ES-I3 (cell line): Measurements from ENCODE around the gene RFX2.

Source experiments
- H3K36me3 ChIP-seq: 2 replicates; pipeline ENCODE4 v1.6.1; 2013; ENCODE audit warnings: mild to moderate bottlenecking, low read length, control low read depth, moderate library complexity; ENCODE audit not compliant: insufficient read depth
- H3K4me1 ChIP-seq: 2 replicates; pipeline ENCODE4 v1.6.1; 2013; ENCODE audit warnings: mild to moderate bottlenecking, control low read depth, low read length; ENCODE audit not compliant: insufficient read depth
- H3K9ac ChIP-seq: 2 replicates; pipeline ENCODE4 v1.6.1; 2013; ENCODE audit warnings: low read depth, mild to moderate bottlenecking, low read length, moderate library complexity
- H3K9me3 ChIP-seq: 2 replicates; pipeline ENCODE4 v1.6.1; 2013; ENCODE audit warnings: mild to moderate bottlenecking, low read length, moderate library complexity; ENCODE audit not compliant: control insufficient read depth, insufficient read depth

The RFX2 gene

GRCh38 chr19:6098574-6098973 lies 11.7 kb downstream of the RFX2 start:
- no peaks in the 10 kb centered on the region for H3K9me3 ChIP-seq
- no peaks in the 10 kb centered on the region for H3K36me3 ChIP-seq
- no peak overlapping the region for H3K9ac ChIP-seq
- H3K4me1 ChIP-seq, result no peaks in the 10 kb centered on the region

- H3K9me3 ChIP-seq, result no peaks in the 10 kb centered on the region
- no peak overlapping the region for H3K9ac ChIP-seq
- no peaks in the 10 kb centered on the region for H3K4me1 ChIP-seq
- no peaks in the 10 kb centered on the region for H3K36me3 ChIP-seq
Observed at GRCh38 chr19:6097911-6098310, 12.4 kb downstream of the RFX2 start.

- H3K36me3 ChIP-seq, result no peaks in the 10 kb centered on the region
- H3K9me3 ChIP-seq, result no peaks in the 10 kb centered on the region
- H3K9ac ChIP-seq, result no peak overlapping the region
- no peaks in the 10 kb centered on the region; the same call in 1 of the 2 replicates for H3K4me1 ChIP-seq
Observed at GRCh38 chr19:6095760-6096159, 14.5 kb downstream of the RFX2 start.

GRCh38 chr19:6092329-6093286 lies 17.7 kb downstream of the RFX2 start:
- no peaks in the 10 kb centered on the region for H3K36me3 ChIP-seq
- peak overlapping the region; percentile 34; the same call in 1 of the 2 replicates for H3K9ac ChIP-seq
- no peaks in the 10 kb centered on the region for H3K9me3 ChIP-seq
- H3K4me1 ChIP-seq, result peaks cover 5% of the 10 kb centered on the region

GRCh38 chr19:6091771-6092291 lies 18.5 kb downstream of the RFX2 start:
- Histone ChIP-seq H3K36me3 (no peaks in the 10 kb centered on the region), H3K9me3 (no peaks in the 10 kb centered on the region), H3K4me1 (peaks cover 12% of the 10 kb centered on the region), H3K9ac (peak overlapping the region; percentile 34; the same call in 1 of the 2 replicates)

GRCh38 chr19:6090634-6091033 lies 19.7 kb downstream of the RFX2 start:
- Histone ChIP-seq H3K36me3 (no peaks in the 10 kb centered on the region), H3K4me1 (peaks cover 17% of the 10 kb centered on the region), H3K9ac (no peak overlapping the region), H3K9me3 (no peaks in the 10 kb centered on the region)

GRCh38 chr19:6088602-6089049 lies 21.7 kb downstream of the RFX2 start:
- H3K9me3 ChIP-seq, result no peaks in the 10 kb centered on the region
- H3K36me3 ChIP-seq, result no peaks in the 10 kb centered on the region
- H3K4me1 ChIP-seq, result peaks cover 17% of the 10 kb centered on the region
- no peak overlapping the region for H3K9ac ChIP-seq

GRCh38 chr19:6087074-6087571 lies 23.2 kb downstream of the RFX2 start:
- Histone ChIP-seq H3K4me1 (peaks cover 17% of the 10 kb centered on the region), H3K9me3 (no peaks in the 10 kb centered on the region), H3K36me3 (no peaks in the 10 kb centered on the region), H3K9ac (no peak overlapping the region)

GRCh38 chr19:6086068-6086788 lies 24.1 kb downstream of the RFX2 start:
- Histone ChIP-seq H3K4me1 (peaks cover 17% of the 10 kb centered on the region), H3K9me3 (no peaks in the 10 kb centered on the region), H3K9ac (no peak overlapping the region)

GRCh38 chr19:6084821-6085220 lies 25.5 kb downstream of the RFX2 start:
- Histone ChIP-seq H3K9ac (no peak overlapping the region), H3K4me1 (peaks cover 17% of the 10 kb centered on the region), H3K9me3 (no peaks in the 10 kb centered on the region), H3K36me3 (no peaks in the 10 kb centered on the region)

More at GRCh38 chr19:6086068-6086788, 24.1 kb downstream of the RFX2 start:
- H3K36me3 ChIP-seq, result no peaks in the 10 kb centered on the region

- Histone ChIP-seq H3K4me1 (peaks cover 9% of the 10 kb centered on the region), H3K36me3 (no peaks in the 10 kb centered on the region), H3K9me3 (no peaks in the 10 kb centered on the region), H3K9ac (no peak overlapping the region)
Observed at GRCh38 chr19:6079107-6079506, 31.2 kb downstream of the RFX2 start.

GRCh38 chr19:6078068-6078467 lies 32.2 kb downstream of the RFX2 start:
- Histone ChIP-seq H3K9ac (no peak overlapping the region), H3K4me1 (peaks cover 9% of the 10 kb centered on the region)

GRCh38 chr19:6076675-6077463 lies 33.4 kb downstream of the RFX2 start:
- Histone ChIP-seq H3K9ac (no peak overlapping the region), H3K4me1 (peaks cover 9% of the 10 kb centered on the region), H3K9me3 (no peaks in the 10 kb centered on the region), H3K36me3 (no peaks in the 10 kb centered on the region)

More at GRCh38 chr19:6078068-6078467, 32.2 kb downstream of the RFX2 start:
- Histone ChIP-seq H3K9me3 (no peaks in the 10 kb centered on the region), H3K36me3 (no peaks in the 10 kb centered on the region)

- Histone ChIP-seq H3K4me1 (peaks cover 9% of the 10 kb centered on the region), H3K36me3 (no peaks in the 10 kb centered on the region), H3K9ac (no peak overlapping the region), H3K9me3 (no peaks in the 10 kb centered on the region)
Observed at GRCh38 chr19:6076291-6076665, 34.0 kb downstream of the RFX2 start.
